GM19467 (cell line): ENCODE data around the gene WDFY4.
"Not testable (repeated sequence)": the region's sequence is repeated elsewhere in the genome, so short reads cannot be mapped to it uniquely, and the experiment has no call there.

ENCODE experiments used
- ATAC-seq: cut with Tn5 transposase; IDR thresholded peaks from one replicate; pipeline ENCODE4 v1.9.1; 2021; ENCODE audit warnings: mild to moderate bottlenecking, moderate library complexity; ENCODE audit not compliant: unreplicated experiment

Gene WDFY4

GRCh38 chr10:48684792-48685623, at the start of gene WDFY4:
TSS of gene WDFY4 (plus strand) at chr10:48684873. CDS start at chr10:48709733, 24,860 bp downstream.
- ATAC-seq = peak; percentile 59

GRCh38 chr10:48634984-48635557, 49.6 kb upstream of the WDFY4 start:
- ATAC-seq = no peak

- no peak for ATAC-seq
These were observed 48.4 kb upstream of the WDFY4 start for GRCh38 chr10:48636231-48636630.

GRCh38 chr10:48636901-48637300, 47.8 kb upstream of the WDFY4 start:
- ATAC-seq = no peak

- no peak for ATAC-seq
These were observed 46.5 kb upstream of the WDFY4 start for GRCh38 chr10:48638158-48638557.

GRCh38 chr10:48638739-48639527, 45.7 kb upstream of the WDFY4 start:
- no peak for ATAC-seq

- ATAC-seq = no peak
These were observed 45.0 kb upstream of the WDFY4 start for GRCh38 chr10:48639632-48640031.

- ATAC-seq = no peak
These were observed 44.3 kb upstream of the WDFY4 start for GRCh38 chr10:48640326-48640725.

- ATAC-seq = not testable (repeated sequence)
These were observed 43.5 kb upstream of the WDFY4 start for GRCh38 chr10:48641099-48641690.

GRCh38 chr10:48645600-48645999, 39.1 kb upstream of the WDFY4 start:
- no peak for ATAC-seq

- not testable (repeated sequence) for ATAC-seq
These were observed 37.6 kb upstream of the WDFY4 start for GRCh38 chr10:48647073-48647472.

GRCh38 chr10:48648172-48648942, 36.3 kb upstream of the WDFY4 start:
- ATAC-seq = no peak

- no peak for ATAC-seq
These were observed 35.2 kb upstream of the WDFY4 start for GRCh38 chr10:48649349-48649944.

GRCh38 chr10:48651293-48651692, 33.4 kb upstream of the WDFY4 start:
- no peak for ATAC-seq

- ATAC-seq = no peak
These were observed 32.8 kb upstream of the WDFY4 start for GRCh38 chr10:48651839-48652238.

GRCh38 chr10:48652344-48652743, 32.3 kb upstream of the WDFY4 start:
- ATAC-seq = no peak

- no peak for ATAC-seq
These were observed 31.3 kb upstream of the WDFY4 start for GRCh38 chr10:48653347-48653746.

- no peak for ATAC-seq
These were observed 30.6 kb upstream of the WDFY4 start for GRCh38 chr10:48653944-48654698.
